Heart left ventricle (tissue), 16 donors: ENCODE data around the gene TIMM8A. TPM values are rescaled to one million over a fixed set of nuclear protein-coding genes. Genes with fewer than 3 reads are reported as not detected.

Source experiments
- ATAC-seq, 4 donors: fragments of 200-7000 bp; cut with Tn5 transposase; one replicate each; pipeline ENCODE4 v1.9.1; 2020 to 2022; ENCODE audit warnings: moderate library complexity in 4 of 4, mild to moderate bottlenecking in 3 of 4, moderate number of reproducible peaks in 1 of 4
- DNase-seq, 5 donors: peaks; one replicate each; pipeline ENCODE4 v3.0.0-alpha.2; 2020
- H3K27ac ChIP-seq, 12 donors: fragments of 200-600 bp; sonication (generic) in 4 of 12; one replicate each; pipeline versions ENCODE4 v1.5.0 to v1.8.0; 2016 to 2022; ENCODE audit warnings: mild to moderate bottlenecking in 2 of 12
- H3K27me3 ChIP-seq, 9 donors: fragments of 200-600 bp; sonication (generic) in 2 of 9; one replicate each; pipeline versions ENCODE4 v1.5.1 to v1.8.0; 2016 to 2022; ENCODE audit warnings: mild to moderate bottlenecking in 3 of 9
- H3K36me3 ChIP-seq, 9 donors: fragments of 200-600 bp; sonication (generic) in 2 of 9; one replicate each; pipeline versions ENCODE4 v1.5.0 to v1.8.0; 2018 to 2022; ENCODE audit warnings: mild to moderate bottlenecking in 2 of 9
- H3K4me1 ChIP-seq, 12 donors: fragments of 200-600 bp; sonication (generic) in 4 of 12; one replicate each; pipeline versions ENCODE4 v1.5.0 to v1.8.0; 2016 to 2022; ENCODE audit warnings: mild to moderate bottlenecking in 3 of 12
- H3K4me3 ChIP-seq, 12 donors: fragments of 200-600 bp; sonication (generic) in 4 of 12; one replicate each; pipeline versions ENCODE4 v1.5.0 to v1.8.0; 2017 to 2022; ENCODE audit warnings: mild to moderate bottlenecking in 9 of 12, moderate library complexity in 4 of 12
- H3K9me3 ChIP-seq, 12 donors: fragments of 200-600 bp; sonication (generic) in 4 of 12; one replicate each; pipeline versions ENCODE4 v1.5.0 to v1.8.0; 2016 to 2022; ENCODE audit warnings: mild to moderate bottlenecking in 1 of 12
- CTCF ChIP-seq, 12 donors: fragments of 200-600 bp; sonication (generic) in 4 of 12; IDR thresholded peaks; one replicate each; pipeline versions ENCODE4 v1.5.0 to v1.8.0; 2018 to 2022; ENCODE audit warnings: antibody characterized with exemption in 12 of 12, mild to moderate bottlenecking in 5 of 12
- POLR2A ChIP-seq, 2 donors: fragments of 450-650 bp; IDR thresholded peaks; one replicate each; pipeline ENCODE4 v1.6.1; 2017; ENCODE audit warnings: antibody characterized with exemption in 2 of 2, mild to moderate bottlenecking in 2 of 2, moderate library complexity in 2 of 2
- WGBS, 4 donors: extraction: QIAGEN DNeasy Blood & Tissue Kit in 2 of 4; methylation state at CpG; one replicate each; pipeline versions ENCODE4 v1.1.5 to v1.1.7; 2013 to 2018; 5-methylcytosine and 5-hydroxymethylcytosine counted together
- intact Hi-C, 10 donors: fragments of 100-400 bp; cut with DNase I; formaldehyde crosslinking; loops; one replicate each; pipeline versions ENCODE4 v1.11.1 to v1.14.2; 2022
- polyA plus RNA-seq, 2 donors: library from polyadenylated mRNA; stranded (reverse); fragments of 200-250 nt; gene quantifications; one replicate each; pipeline ENCODE4 v1.2.3, GENCODE V29; 2013
- total RNA-seq, 9 donors: library from RNA; depleted of rRNA in 2 of 9; stranded (reverse); fragments of >200 nt in 2 of 9; fragmentation: NEBNext Ultra II Directional in 3 of 9; extraction: Animal tissue kit (Norgen Biotek cat#: 25700) in 3 of 9; gene quantifications; one replicate each; pipeline versions ENCODE4 v1.1.0 to v1.2.4, GENCODE V29; 2016 to 2023
- donor health status: ischemic (EF 13 %, LVEDD 7.1; RV severe dilation, severe dysfunction).
- donor health status: healthy with polysubstance abuse.
- donor health status: DM: no; HTN: yes; CAD: no.
- donor health status: DM: no; HTN: no; CAD: no.
- donor health status: ischemic (EF 25% LVEDD 6.9; RV normal size, moderate dysfunction).
- donor health status: ischemic (EF 25% LVEDD 5.7; RV mildly dilated, moderate dysfunction).
- donor health status: healthy.
- donor health status: DM: yes; HTN: yes; CAD: no.
- donor health status: ischemic (EF 35%, LVEDD 5.7; RV mildly dilated, moderate dysfunction).
- donor health status: nonischemic (EF 11% LVEDD 7.7; RV severe dilation, severe dysfunction).
- donor health status: DM: yes; HTN: yes; CAD: no.
- donor health status: PGD.
- donor health status: ischemic (EF 29% LVEDD 5.4; RV normal size, mild dysfunction).
- donor health status: nonischemic (EF 23%, LVEDD 6.1; RV moderate dilation, normal function).

TIMM8A gene
- total and polyA plus RNA-seq, 11 donors, result 2.9 to 29.4 (median 17.5) TPM

GRCh38 chrX:101377547-101377946 lies 29.0 kb upstream of the TIMM8A start:
- no peak for ATAC-seq
- 60 to 82% (median 73%) methylated on average over 1 of the region's 1 CpG for WGBS, 4 donors

GRCh38 chrX:101370888-101371504 lies 22.5 kb upstream of the TIMM8A start:
- Histone ChIP-seq H3K27me3 (peaks cover 0 to 7% (median 0%) of the 10 kb centered on the region in 9 donors), H3K27ac (no peak overlapping the region), H3K4me1 (no peaks in the 10 kb centered on the region), H3K4me3 (no peak overlapping the region), H3K36me3 (no peaks in the 10 kb centered on the region), H3K9me3 (no peaks in the 10 kb centered on the region)
- TF ChIP-seq CTCF (IDR thresholded peaks at IDR 0.05) (no peak), POLR2A (IDR thresholded peaks at IDR 0.05) (no peak)
- DNase-seq (no peak), ATAC-seq (no peak)
- intact Hi-C loops, result no loop called here
- WGBS, 4 donors, result 48 to 65% (median 57%) methylated on average over 3 of the region's 3 CpGs

More at GRCh38 chrX:101377547-101377946, 29.0 kb upstream of the TIMM8A start:
- TF ChIP-seq CTCF (IDR thresholded peaks at IDR 0.05), result no peak
- TF ChIP-seq POLR2A (IDR thresholded peaks at IDR 0.05), result no peak
- intact Hi-C loops, result no loop called here
- H3K27me3 ChIP-seq, result peaks cover 0 to 20% (median 0%) of the 10 kb centered on the region in 9 donors
- H3K27ac ChIP-seq, result no peak overlapping the region
- no peak overlapping the region for H3K4me3 ChIP-seq
- no peaks in the 10 kb centered on the region for H3K9me3 ChIP-seq
- DNase-seq, result no peak
- no peaks in the 10 kb centered on the region for H3K4me1 ChIP-seq
- H3K36me3 ChIP-seq, result no peaks in the 10 kb centered on the region

- 63 to 81% (median 67%) methylated on average over 6 of the region's 6 CpGs for WGBS, 4 donors
- DNase-seq, result no peak
These were observed 21.1 kb upstream of the TIMM8A start for GRCh38 chrX:101369687-101370086.

GRCh38 chrX:101368800-101369199 lies 20.3 kb upstream of the TIMM8A start:
- Histone ChIP-seq H3K27me3 (no peaks in the 10 kb centered on the region), H3K27ac (no peak overlapping the region), H3K4me3 (no peak overlapping the region), H3K9me3 (no peaks in the 10 kb centered on the region), H3K4me1 (no peaks in the 10 kb centered on the region), H3K36me3 (no peaks in the 10 kb centered on the region)
- DNase-seq (no peak), ATAC-seq (no peak)
- TF ChIP-seq POLR2A (IDR thresholded peaks at IDR 0.05) (no peak), CTCF (IDR thresholded peaks at IDR 0.05) (no peak)
- intact Hi-C loops, result no loop called here

More at GRCh38 chrX:101369687-101370086, 21.1 kb upstream of the TIMM8A start:
- Histone ChIP-seq H3K27me3 (peaks cover 0 to 5% (median 0%) of the 10 kb centered on the region in 9 donors), H3K4me1 (no peaks in the 10 kb centered on the region), H3K4me3 (no peak overlapping the region), H3K9me3 (no peaks in the 10 kb centered on the region), H3K27ac (no peak overlapping the region), H3K36me3 (no peaks in the 10 kb centered on the region)
- ATAC-seq, result no peak
- TF ChIP-seq POLR2A (IDR thresholded peaks at IDR 0.05), result no peak
- TF ChIP-seq CTCF (IDR thresholded peaks at IDR 0.05), result no peak
- intact Hi-C loops, result no loop called here
